ENCODE results near the gene MRPL18.

DNA sequence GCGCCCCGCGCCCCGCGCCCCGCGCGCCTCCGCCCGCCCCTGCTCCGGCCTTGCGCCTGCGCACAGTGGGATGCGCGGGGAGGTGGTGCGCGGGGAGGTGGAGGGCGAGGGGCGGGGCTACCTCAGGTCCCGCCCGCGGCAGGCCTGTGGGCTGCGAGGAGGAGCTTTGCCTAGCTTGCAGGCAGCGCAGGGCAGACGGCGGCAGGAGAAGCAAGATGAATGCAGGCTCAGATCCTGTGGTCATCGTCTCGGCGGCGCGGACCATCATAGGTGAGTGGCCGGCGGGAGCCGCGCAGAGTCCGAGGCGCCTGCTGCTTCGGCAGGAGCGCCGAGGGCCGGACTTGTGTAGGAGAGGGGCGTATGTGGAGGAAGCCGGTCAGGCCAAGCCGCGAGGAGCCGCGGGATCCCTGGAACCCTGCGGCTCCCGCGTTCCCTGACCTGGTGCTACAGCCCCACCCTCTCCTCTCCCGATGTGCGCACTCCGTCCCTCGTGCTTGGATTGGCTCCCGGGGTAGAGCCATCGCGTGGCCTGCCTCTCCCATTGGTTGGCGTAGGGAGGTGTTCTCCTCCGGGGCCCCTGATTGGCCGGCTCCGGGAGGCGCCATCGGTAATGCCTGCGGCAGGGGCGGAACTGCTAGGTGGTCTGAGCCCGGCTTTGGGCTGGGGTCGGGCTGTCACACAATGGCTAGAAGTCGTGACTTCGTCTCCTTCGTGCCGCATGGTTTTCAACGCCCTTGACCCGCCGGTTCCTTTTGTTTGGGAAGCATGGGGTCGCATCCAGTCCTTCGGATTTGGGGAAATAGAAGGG, 28.2 kb upstream of the MRPL18 start, which contains the start of gene ACAT2:
- peak; percentile 72 for TF ChIP-seq POLR2A (IDR thresholded peaks at IDR 0.05; ENCODE audit: low read depth, low read length)
- TF ChIP-seq TAF1 (IDR thresholded peaks at IDR 0.05; ENCODE audit: borderline replicate concordance, low read depth, low read length), result 0 out of 2 replicates have a peak, but pooled peaks have one; percentile 8

All from GM12892 (cell line).